ENCODE results near the gene GIPC1.
"Not testable (repeated sequence)": the region's sequence is repeated elsewhere in the genome, so short reads cannot be mapped to it uniquely, and the experiment has no call there.

Gene GIPC1

DNA sequence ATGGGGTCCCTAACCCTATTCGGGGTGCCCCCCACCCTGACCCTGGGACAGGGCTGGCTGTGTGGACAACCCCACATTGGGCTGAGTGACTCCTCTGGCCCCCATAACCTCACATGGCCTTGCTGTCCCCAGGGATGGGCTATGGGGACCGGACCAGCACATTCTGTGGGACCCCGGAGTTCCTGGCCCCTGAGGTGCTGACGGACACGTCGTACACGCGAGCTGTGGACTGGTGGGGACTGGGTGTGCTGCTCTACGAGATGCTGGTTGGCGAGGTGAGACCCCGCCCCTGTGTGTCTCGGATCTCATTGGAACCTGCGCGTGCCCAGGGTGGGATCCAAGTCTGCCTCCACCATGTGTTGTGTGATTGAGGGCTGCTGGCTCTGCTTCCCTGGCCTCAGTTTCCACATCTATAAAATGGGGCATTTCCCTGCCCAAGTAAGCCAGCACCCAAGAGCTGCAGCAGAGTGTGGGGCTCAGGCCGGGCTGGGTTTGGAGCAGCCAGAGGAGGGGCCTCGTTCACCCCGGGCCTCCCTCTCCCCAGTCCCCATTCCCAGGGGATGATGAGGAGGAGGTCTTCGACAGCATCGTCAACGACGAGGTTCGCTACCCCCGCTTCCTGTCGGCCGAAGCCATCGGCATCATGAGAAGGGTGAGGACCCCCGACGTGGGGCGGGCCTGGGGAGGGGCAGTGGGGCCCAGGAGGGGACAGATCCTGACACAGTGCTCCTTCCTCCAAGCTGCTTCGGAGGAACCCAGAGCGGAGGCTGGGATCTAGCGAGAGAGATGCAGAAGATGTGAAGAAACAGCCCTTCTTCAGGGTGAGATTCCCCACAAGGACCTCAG, 25.7 kb downstream of the GIPC1 start:
- DNase-seq (ENCODE audit: low read depth): no peak
- no peak overlapping the region for H3K4me3 ChIP-seq (replicated peaks; ENCODE audit: low read depth, low read length)
- TF ChIP-seq, protein P1, sequence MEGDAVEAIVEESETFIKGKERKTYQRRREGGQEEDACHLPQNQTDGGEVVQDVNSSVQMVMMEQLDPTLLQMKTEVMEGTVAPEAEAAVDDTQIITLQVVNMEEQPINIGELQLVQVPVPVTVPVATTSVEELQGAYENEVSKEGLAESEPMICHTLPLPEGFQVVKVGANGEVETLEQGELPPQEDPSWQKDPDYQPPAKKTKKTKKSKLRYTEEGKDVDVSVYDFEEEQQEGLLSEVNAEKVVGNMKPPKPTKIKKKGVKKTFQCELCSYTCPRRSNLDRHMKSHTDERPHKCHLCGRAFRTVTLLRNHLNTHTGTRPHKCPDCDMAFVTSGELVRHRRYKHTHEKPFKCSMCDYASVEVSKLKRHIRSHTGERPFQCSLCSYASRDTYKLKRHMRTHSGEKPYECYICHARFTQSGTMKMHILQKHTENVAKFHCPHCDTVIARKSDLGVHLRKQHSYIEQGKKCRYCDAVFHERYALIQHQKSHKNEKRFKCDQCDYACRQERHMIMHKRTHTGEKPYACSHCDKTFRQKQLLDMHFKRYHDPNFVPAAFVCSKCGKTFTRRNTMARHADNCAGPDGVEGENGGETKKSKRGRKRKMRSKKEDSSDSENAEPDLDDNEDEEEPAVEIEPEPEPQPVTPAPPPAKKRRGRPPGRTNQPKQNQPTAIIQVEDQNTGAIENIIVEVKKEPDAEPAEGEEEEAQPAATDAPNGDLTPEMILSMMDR (IDR thresholded peaks at IDR 0.05; ENCODE audit: low read length, missing control alignments): no peak

DNA sequence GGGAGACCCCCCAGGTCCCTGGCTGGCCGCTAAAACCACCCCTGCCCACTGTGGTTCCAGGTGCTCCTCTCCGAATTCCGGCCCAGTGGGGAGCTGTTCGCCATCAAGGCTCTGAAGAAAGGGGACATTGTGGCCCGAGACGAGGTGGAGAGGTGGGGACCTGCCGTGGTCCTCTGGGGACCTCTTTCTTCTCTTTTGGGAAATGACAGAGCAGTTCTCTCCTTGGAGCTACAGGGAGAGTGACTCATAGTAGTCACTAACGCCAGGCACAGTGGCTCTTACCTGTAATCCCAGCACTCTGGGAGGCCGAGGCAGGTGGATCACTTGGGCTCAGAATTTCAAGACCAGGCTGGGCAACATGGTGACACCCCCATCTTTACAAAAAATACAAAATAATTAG, 28.1 kb downstream of the GIPC1 start:
- DNase-seq (ENCODE audit: low read depth): no peak
- TF ChIP-seq, protein P1 (IDR thresholded peaks at IDR 0.05; ENCODE audit: low read length, missing control alignments): no peak
- no peak overlapping the region for H3K4me3 ChIP-seq (replicated peaks; ENCODE audit: low read depth, low read length)

DNA sequence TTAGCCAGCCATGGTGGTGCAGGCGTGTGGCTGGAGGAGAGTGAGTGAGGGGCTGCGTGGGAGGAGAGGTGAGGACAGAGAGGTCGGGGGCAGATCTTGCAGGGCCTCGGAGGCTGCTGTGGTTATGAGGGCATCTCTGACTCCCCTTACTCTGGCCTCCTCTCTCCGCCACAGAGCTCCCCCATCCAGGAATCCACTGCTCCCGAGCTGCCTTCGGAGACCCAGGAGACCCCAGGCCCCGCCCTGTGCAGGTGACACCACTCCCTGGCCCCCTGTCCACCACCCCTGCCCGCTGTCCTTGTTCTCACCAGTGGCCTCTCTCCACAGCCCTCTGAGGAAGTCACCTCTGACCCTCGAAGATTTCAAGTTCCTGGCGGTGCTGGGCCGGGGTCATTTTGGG, 28.5 kb downstream of the GIPC1 start:
- TF ChIP-seq, protein P1 (IDR thresholded peaks at IDR 0.05; ENCODE audit: low read length, missing control alignments): no peak
- H3K4me3 ChIP-seq (replicated peaks; ENCODE audit: low read depth, low read length): no peak overlapping the region
- no peak for DNase-seq (ENCODE audit: low read depth)

DNA sequence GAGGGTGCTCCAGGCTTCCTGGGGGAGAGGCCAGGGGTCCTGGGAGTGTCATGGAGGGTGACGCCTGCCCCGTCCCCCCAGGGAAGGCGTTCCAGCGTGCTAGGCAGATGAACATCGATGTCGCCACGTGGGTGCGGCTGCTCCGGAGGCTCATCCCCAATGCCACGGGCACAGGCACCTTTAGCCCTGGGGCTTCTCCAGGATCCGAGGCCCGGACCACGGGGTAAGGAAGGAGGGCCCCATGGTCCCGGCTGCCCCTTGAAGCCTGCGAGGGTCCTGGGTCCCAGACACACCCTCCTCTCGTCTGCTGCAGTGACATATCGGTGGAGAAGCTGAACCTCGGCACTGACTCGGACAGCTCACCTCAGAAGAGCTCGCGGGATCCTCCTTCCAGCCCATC, 32.2 kb downstream of the GIPC1 start:
- TF ChIP-seq, protein P1 (IDR thresholded peaks at IDR 0.05; ENCODE audit: low read length, missing control alignments): no peak
- no peak for DNase-seq (ENCODE audit: low read depth)
- H3K4me3 ChIP-seq (replicated peaks; ENCODE audit: low read depth, low read length): no peak overlapping the region

DNA sequence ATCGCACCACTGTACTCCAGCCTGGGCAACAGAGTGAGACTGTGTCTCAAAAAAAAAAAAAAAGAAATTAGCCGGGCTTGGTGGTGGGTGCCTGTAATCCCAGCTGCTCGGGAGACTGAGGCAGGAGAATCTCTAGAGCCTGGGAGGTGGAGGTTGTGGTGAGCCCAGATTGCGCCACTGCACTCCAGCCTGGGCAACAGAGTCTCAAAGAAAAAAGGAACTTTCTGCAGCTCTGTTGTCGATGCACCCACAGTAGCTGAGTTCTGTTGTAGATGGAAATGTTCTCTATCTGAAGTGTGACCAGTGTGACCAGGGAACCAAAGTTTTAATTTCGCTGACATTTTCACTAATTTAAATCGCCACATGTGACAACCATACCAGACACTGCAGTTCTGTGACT, 33.5 kb downstream of the GIPC1 start:
- DNase-seq (ENCODE audit: low read depth); H3K4me3 ChIP-seq (replicated peaks; ENCODE audit: low read depth, low read length): not testable (repeated sequence)

DNA sequence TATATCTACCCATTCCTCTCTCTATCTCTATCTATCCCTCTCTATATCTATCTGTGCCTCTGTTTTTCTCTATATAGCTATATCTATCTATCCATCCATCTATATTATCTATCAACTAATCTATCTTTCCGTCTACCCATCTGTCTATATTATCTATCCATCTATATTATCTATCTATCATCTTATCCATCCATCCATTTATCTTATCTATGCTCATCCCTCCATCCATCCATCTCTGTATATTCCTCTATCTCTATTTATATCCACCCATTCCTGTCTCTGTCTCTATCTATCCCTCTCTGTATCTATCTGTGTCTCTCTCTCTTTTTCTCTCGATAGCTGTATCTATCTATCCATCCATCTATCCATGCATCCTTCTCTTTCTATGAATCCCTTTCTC, 35.0 kb downstream of the GIPC1 start:
- DNase-seq (ENCODE audit: low read depth): no peak
- H3K4me3 ChIP-seq (replicated peaks; ENCODE audit: low read depth, low read length): no peak overlapping the region
- TF ChIP-seq, protein P1 (IDR thresholded peaks at IDR 0.05; ENCODE audit: low read length, missing control alignments): no peak

DNA sequence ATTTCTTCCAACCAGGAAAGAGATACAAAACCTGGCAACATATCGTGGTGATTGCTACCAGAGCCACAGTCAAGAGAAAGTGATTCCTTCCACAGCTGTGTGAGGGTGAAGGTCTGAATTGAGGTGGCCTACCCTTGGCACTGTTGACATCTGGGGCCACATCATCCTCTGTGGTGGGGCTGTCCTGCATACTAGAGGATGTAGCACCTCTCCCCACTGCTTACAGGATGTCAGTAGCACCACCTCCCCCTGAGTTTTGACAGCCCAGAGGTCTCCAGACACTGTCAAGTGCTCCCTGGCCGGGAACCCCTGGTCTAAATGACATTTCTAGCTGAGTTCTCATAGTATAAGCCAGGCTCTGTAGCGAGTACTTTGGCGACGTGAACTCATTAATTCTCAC, 36.2 kb downstream of the GIPC1 start:
- no peak overlapping the region for H3K4me3 ChIP-seq (replicated peaks; ENCODE audit: low read depth, low read length)
- TF ChIP-seq, protein P1 (IDR thresholded peaks at IDR 0.05; ENCODE audit: low read length, missing control alignments): no peak
- no peak for DNase-seq (ENCODE audit: low read depth)

DNA sequence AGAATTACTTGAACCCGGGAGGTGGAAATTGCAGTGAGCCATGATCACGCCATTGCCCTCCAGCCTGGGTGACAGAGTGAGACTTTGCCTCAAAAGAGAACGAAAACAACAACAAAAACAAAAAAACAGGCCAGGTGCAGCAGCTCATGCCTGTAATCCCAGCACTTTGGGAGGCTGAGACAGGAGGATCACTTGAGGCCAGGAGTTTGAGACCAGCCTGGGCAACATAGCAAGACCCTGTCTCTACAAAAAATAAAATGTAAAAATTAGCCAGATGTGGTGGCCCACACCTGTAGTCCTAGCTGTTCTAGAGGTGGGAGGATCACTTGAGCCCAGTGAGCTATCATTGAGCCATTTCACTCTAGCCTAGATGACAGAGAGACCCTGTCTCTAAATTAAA, 43.6 kb downstream of the GIPC1 start:
- H3K4me3 ChIP-seq (replicated peaks; ENCODE audit: low read depth, low read length); DNase-seq (ENCODE audit: low read depth): not testable (repeated sequence)
